WERI-Rb-1 (cell line): Measurements from ENCODE around the gene PEX5L.

Experiments used
- DNase-seq: peaks from one replicate; pipeline ENCODE4 v3.0.0-alpha.2; 2020
- H3K27ac ChIP-seq: fragments of 250-450 bp; sonication (Bioruptor Pico); 2 replicates; pipeline ENCODE4 v1.5.1; 2020; ENCODE audit warnings: mild to moderate bottlenecking, moderate library complexity
- H3K27me3 ChIP-seq: fragments of 250-450 bp; sonication (Bioruptor Pico); 2 replicates; pipeline ENCODE4 v1.5.1; 2021; ENCODE audit warnings: mild to moderate bottlenecking, low read depth, moderate library complexity; ENCODE audit not compliant: insufficient read depth, severe bottlenecking
- H3K36me3 ChIP-seq: fragments of 250-450 bp; sonication (Bioruptor Pico); 2 replicates; pipeline ENCODE4 v1.5.1; 2020; ENCODE audit warnings: mild to moderate bottlenecking, moderate library complexity
- H3K4me3 ChIP-seq: 2 replicates; pipeline ENCODE4 v1.5.1; 2011; ENCODE audit warnings: low read depth, mild to moderate bottlenecking, control low read depth, low read length
- H3K9me3 ChIP-seq: fragments of 250-450 bp; sonication (Bioruptor Pico); 2 replicates; pipeline ENCODE4 v1.5.1; 2021; ENCODE audit warnings: mild to moderate bottlenecking, moderate library complexity; ENCODE audit not compliant: severe bottlenecking
- TF ChIP-seq, protein P1 (sequence below): IDR thresholded peaks from 2 replicates; pipeline ENCODE4 v1.5.1; 2011; ENCODE audit warnings: low read depth, mild to moderate bottlenecking, control low read depth, inconsistent platforms, low read length

Gene PEX5L

DNA sequence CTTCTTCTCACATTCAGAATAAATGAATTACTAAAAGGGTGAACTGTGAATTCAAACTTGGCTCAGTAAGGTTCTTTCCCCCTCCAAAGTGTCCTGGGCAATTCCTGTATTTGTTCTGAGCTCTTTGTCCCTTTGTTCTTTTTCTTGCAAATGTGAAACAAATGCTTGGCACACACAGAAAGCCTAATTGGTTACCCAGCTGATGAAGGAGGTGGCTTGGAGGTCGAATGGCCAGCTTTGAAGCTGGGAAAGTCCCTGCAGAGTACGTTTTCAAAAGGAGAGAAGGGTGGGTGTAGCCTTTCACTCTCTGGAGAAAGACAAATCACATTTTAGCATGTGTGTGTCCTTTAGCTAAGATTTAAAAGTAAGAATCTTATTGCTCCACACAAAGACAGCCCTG is 154.4 kb downstream of the PEX5L start:
- Histone ChIP-seq H3K9me3 (no peaks in the 10 kb centered on the region), H3K27ac (no peak overlapping the region), H3K36me3 (peaks cover 8% of the 10 kb centered on the region), H3K27me3 (no peaks in the 10 kb centered on the region), H3K4me3 (no peak overlapping the region)
- no peak for DNase-seq
- TF ChIP-seq, protein P1, sequence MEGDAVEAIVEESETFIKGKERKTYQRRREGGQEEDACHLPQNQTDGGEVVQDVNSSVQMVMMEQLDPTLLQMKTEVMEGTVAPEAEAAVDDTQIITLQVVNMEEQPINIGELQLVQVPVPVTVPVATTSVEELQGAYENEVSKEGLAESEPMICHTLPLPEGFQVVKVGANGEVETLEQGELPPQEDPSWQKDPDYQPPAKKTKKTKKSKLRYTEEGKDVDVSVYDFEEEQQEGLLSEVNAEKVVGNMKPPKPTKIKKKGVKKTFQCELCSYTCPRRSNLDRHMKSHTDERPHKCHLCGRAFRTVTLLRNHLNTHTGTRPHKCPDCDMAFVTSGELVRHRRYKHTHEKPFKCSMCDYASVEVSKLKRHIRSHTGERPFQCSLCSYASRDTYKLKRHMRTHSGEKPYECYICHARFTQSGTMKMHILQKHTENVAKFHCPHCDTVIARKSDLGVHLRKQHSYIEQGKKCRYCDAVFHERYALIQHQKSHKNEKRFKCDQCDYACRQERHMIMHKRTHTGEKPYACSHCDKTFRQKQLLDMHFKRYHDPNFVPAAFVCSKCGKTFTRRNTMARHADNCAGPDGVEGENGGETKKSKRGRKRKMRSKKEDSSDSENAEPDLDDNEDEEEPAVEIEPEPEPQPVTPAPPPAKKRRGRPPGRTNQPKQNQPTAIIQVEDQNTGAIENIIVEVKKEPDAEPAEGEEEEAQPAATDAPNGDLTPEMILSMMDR, result no peak

DNA sequence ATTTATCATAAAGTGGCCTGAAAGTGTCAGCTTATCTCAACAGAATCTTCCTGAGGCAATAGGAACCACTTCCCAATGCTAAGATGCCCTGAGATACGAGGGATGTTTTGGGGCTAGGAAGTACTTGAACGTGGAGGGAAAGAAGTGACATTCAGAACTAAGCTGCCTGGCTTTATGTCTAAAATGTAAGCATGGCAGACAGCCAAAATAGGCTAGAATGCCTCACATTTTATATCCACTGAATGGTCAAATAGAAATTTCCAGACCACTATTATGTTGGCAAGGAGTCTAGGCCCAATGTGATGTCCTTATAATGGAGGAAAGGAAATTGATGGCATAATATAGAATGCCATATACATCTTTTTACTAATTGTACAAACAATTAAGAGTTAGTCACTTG is 154.9 kb downstream of the PEX5L start:
- Histone ChIP-seq H3K27ac (no peak overlapping the region), H3K9me3 (no peaks in the 10 kb centered on the region), H3K4me3 (no peak overlapping the region), H3K36me3 (peaks cover 8% of the 10 kb centered on the region), H3K27me3 (no peaks in the 10 kb centered on the region)
- TF ChIP-seq, protein P1, result no peak
- DNase-seq, result no peak

DNA sequence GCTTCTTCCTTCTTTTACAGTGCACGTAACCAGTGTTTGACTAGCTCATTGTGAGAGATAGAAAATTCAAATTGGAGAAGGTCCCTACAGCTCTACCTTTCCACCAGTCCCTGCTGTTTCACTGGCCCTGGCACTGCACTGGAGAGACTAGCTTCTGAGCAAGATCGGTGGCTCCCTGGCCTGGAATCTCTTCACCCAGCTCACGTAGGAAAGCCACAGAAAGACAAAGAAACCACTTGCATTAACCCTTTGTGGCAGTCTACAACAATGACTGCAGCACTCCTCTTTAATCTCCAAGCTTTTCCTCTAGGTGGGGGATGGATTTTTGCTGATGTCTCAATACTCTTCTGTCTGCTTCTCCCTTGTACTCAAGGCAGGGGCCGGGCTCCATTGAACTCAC is 155.9 kb downstream of the PEX5L start:
- DNase-seq, result no peak
- Histone ChIP-seq H3K36me3 (peaks cover 8% of the 10 kb centered on the region), H3K9me3 (no peaks in the 10 kb centered on the region), H3K27me3 (no peaks in the 10 kb centered on the region), H3K4me3 (no peak overlapping the region), H3K27ac (no peak overlapping the region)
- TF ChIP-seq, protein P1, result no peak

DNA sequence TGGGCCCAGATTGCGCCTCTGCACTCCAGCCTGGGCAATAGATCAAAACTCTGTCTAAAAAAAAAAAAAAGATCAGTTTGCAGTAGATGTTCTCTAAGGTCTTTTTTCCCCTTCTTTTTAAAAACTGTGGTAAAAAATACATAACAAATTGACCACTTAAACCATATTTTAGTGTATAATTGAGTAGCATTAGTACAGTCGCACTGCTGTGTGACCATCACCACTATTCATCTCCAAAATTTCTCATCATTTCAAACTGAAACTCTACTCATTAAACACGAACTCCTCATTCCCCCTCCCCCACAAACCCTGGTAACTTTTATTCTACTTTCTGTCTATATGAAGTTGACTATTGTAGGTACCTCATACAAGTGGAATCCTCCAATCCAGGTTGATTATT is 160.3 kb downstream of the PEX5L start:
- no peak for DNase-seq

DNA sequence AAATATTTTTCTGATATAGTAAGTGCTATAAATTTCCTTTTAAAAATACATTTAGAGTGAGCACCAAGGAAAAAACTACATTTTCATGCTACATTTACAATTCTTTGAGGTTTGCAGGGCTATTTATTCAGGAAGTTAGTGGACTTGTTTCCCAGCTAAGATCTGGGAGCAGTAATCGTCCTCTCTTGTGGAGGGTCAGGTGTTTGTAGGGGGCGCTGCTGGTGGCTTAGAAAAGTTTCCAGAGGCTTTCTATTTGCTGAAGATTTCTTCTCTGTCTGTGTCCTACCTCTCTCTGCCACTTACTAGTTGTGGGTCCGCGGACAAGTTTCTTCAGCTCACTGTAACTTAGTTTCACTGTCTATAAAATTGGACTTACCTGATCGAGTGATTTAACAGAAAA is 163.9 kb downstream of the PEX5L start:
- DNase-seq, result no peak
- TF ChIP-seq, protein P1, result 0 out of 2 replicates have a peak, but pooled peaks have one; percentile 15
- H3K4me3 ChIP-seq, result no peak overlapping the region
- H3K27me3 ChIP-seq, result no peaks in the 10 kb centered on the region
- H3K36me3 ChIP-seq, result peaks cover 2% of the 10 kb centered on the region; the same call in 1 of the 2 replicates
- no peaks in the 10 kb centered on the region for H3K9me3 ChIP-seq
- no peak overlapping the region for H3K27ac ChIP-seq

More for the DNA sequence above, 160.3 kb downstream of the PEX5L start:
- Histone ChIP-seq H3K4me3 (no peak overlapping the region), H3K36me3 (peaks cover 7% of the 10 kb centered on the region), H3K27ac (no peak overlapping the region), H3K9me3 (no peaks in the 10 kb centered on the region), H3K27me3 (no peaks in the 10 kb centered on the region)
- TF ChIP-seq, protein P1, result no peak

DNA sequence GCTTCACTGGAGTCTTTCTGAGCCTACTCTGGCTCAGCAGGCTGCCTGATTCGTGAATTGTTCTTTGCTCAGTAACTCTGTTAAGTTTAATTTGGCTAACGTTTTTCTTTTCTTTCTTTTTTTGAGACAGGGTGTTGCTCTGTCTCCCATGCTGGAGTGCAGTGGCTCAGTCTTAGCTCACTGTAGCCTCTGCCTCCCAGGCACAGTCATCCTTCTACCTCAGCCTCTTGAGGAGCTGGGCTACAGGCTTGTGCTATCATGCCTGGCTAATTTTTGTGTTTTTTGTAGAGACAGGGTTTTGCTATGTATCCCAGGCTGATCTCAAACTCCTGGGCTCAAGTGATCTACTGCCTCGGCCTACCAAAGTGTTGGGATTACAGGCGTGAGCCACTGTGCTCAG is 165.0 kb downstream of the PEX5L start:
- H3K9me3 ChIP-seq, result no peaks in the 10 kb centered on the region
- H3K27ac ChIP-seq, result no peak overlapping the region
- H3K4me3 ChIP-seq, result no peak overlapping the region
- TF ChIP-seq, protein P1, result no peak
- no peaks in the 10 kb centered on the region for H3K27me3 ChIP-seq
- no peak for DNase-seq
- H3K36me3 ChIP-seq, result peaks cover 2% of the 10 kb centered on the region; the same call in 1 of the 2 replicates
